WTC11 (cell line): Measurements from ENCODE around the gene RARRES2.

Experiments used
- ETV6 ChIP-seq: sonication (generic); formaldehyde crosslinking; IDR thresholded peaks from 2 replicates; pipeline ENCODE4 v1.8.1; 2022; ENCODE audit warnings: mild to moderate bottlenecking, missing genetic modification reagents
- IRF2 ChIP-seq: sonication (generic); formaldehyde crosslinking; IDR thresholded peaks from 2 replicates; pipeline ENCODE4 v1.8.0; 2022; ENCODE audit warnings: low read depth, missing genetic modification reagents, borderline replicate concordance
- NR1H2 ChIP-seq: sonication (generic); formaldehyde crosslinking; IDR thresholded peaks from 2 replicates; pipeline ENCODE4 v1.9.0; 2021; ENCODE audit warnings: mild to moderate bottlenecking, moderate library complexity, missing genetic modification reagents
- NR2C2 ChIP-seq: sonication (generic); formaldehyde crosslinking; IDR thresholded peaks from 2 replicates; pipeline ENCODE4 v1.8.0; 2022; ENCODE audit warnings: mild to moderate bottlenecking, missing genetic modification reagents
- TF ChIP-seq, protein P1 (sequence below): fragments of 200-600 bp; IDR thresholded peaks from 2 replicates; pipeline ENCODE4 v1.8.0; 2022; ENCODE audit warnings: antibody characterized with exemption
- TF ChIP-seq, protein P2 (sequence below): sonication (generic); formaldehyde crosslinking; IDR thresholded peaks from 2 replicates; pipeline ENCODE4 v1.8.0; 2022; ENCODE audit warnings: mild to moderate bottlenecking, missing genetic modification reagents
- TF ChIP-seq, protein P3 (sequence below): sonication (generic); formaldehyde crosslinking; IDR thresholded peaks from 2 replicates; pipeline ENCODE4 v1.8.1; 2023; ENCODE audit warnings: mild to moderate bottlenecking, missing genetic modification reagents, moderate library complexity
- TF ChIP-seq, protein P4 (sequence below): sonication (generic); formaldehyde crosslinking; IDR thresholded peaks from 2 replicates; pipeline ENCODE4 v1.8.1; 2023; ENCODE audit warnings: mild to moderate bottlenecking, missing genetic modification reagents

DNA sequence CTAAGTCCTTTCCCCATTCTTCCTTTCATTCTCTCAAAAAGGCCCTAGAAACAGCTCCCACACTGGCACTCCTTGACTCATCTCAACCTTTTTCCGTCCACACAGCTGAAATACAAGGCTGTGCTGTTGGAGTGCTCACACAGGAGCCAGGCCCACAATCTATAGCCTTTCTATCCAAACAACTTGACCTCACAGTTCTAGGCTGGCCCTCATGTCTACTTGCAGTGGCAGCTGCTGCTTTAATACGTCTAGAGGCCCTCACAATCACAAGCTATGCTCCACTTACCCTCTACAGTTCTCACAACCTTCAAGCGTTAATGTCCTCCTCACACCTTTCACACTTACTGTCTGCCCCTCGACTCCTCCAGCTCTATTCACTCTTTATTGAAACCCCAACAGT lies 30.3 kb downstream of the RARRES2 start:
- TF ChIP-seq ETV6, result no peak
- TF ChIP-seq, protein P1, sequence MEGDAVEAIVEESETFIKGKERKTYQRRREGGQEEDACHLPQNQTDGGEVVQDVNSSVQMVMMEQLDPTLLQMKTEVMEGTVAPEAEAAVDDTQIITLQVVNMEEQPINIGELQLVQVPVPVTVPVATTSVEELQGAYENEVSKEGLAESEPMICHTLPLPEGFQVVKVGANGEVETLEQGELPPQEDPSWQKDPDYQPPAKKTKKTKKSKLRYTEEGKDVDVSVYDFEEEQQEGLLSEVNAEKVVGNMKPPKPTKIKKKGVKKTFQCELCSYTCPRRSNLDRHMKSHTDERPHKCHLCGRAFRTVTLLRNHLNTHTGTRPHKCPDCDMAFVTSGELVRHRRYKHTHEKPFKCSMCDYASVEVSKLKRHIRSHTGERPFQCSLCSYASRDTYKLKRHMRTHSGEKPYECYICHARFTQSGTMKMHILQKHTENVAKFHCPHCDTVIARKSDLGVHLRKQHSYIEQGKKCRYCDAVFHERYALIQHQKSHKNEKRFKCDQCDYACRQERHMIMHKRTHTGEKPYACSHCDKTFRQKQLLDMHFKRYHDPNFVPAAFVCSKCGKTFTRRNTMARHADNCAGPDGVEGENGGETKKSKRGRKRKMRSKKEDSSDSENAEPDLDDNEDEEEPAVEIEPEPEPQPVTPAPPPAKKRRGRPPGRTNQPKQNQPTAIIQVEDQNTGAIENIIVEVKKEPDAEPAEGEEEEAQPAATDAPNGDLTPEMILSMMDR, result no peak
- no peak for TF ChIP-seq IRF2 (CRISPR knock-in tag)
- TF ChIP-seq, protein P2, sequence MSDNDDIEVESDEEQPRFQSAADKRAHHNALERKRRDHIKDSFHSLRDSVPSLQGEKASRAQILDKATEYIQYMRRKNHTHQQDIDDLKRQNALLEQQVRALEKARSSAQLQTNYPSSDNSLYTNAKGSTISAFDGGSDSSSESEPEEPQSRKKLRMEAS (CRISPR knock-in tag), result no peak
- TF ChIP-seq, protein P3, sequence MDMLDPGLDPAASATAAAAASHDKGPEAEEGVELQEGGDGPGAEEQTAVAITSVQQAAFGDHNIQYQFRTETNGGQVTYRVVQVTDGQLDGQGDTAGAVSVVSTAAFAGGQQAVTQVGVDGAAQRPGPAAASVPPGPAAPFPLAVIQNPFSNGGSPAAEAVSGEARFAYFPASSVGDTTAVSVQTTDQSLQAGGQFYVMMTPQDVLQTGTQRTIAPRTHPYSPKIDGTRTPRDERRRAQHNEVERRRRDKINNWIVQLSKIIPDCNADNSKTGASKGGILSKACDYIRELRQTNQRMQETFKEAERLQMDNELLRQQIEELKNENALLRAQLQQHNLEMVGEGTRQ (CRISPR knock-in tag), result no peak
- TF ChIP-seq NR2C2 (CRISPR knock-in tag), result no peak
- TF ChIP-seq, protein P4, sequence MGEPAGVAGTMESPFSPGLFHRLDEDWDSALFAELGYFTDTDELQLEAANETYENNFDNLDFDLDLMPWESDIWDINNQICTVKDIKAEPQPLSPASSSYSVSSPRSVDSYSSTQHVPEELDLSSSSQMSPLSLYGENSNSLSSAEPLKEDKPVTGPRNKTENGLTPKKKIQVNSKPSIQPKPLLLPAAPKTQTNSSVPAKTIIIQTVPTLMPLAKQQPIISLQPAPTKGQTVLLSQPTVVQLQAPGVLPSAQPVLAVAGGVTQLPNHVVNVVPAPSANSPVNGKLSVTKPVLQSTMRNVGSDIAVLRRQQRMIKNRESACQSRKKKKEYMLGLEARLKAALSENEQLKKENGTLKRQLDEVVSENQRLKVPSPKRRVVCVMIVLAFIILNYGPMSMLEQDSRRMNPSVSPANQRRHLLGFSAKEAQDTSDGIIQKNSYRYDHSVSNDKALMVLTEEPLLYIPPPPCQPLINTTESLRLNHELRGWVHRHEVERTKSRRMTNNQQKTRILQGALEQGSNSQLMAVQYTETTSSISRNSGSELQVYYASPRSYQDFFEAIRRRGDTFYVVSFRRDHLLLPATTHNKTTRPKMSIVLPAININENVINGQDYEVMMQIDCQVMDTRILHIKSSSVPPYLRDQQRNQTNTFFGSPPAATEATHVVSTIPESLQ (CRISPR knock-in tag), result no peak
- TF ChIP-seq NR1H2, result no peak
